H54 (cell line): ENCODE measurements around the gene ARHGEF33.

Experiments
- DNase-seq: peaks from one replicate; pipeline ENCODE4 v3.0.0; 2011; ENCODE audit warnings: low spot score, mixed read lengths; ENCODE audit not compliant: insufficient read length
- FAIRE-seq: peaks from 3 replicates; lab custom pipeline; 2011; peaks lifted over from hg19 to GRCh38; lab: Jason Lieb, UNC
- POLR2A ChIP-seq: IDR thresholded peaks from 2 replicates; pipeline ENCODE4 v1.6.1; 2011; ENCODE audit warnings: low read depth, mild to moderate bottlenecking, low read length

ARHGEF33 gene

GRCh38 chr2:38889575-38889974 lies at the start of gene ARHGEF33:
Gene ARHGEF33 (plus strand): TSS chr2:38889875. CDS start chr2:38919448, 29,573 bp downstream.
- DNase-seq (no peak), FAIRE-seq (no peak)
- TF ChIP-seq POLR2A, result no peak

- TF ChIP-seq POLR2A, result no peak
- DNase-seq (no peak), FAIRE-seq (no peak)
Measured at GRCh38 chr2:38850045-38850444, 39.6 kb upstream of the ARHGEF33 start.

- DNase-seq, result no peak
- FAIRE-seq, result no peak
- no peak for TF ChIP-seq POLR2A
Measured at GRCh38 chr2:38856165-38856564, 33.5 kb upstream of the ARHGEF33 start.

- no peak for DNase-seq
- TF ChIP-seq POLR2A, result no peak
- FAIRE-seq, result no peak
Measured at GRCh38 chr2:38862476-38862875, 27.2 kb upstream of the ARHGEF33 start.

GRCh38 chr2:38863061-38863695 lies 26.5 kb upstream of the ARHGEF33 start:
- DNase-seq (no peak), FAIRE-seq (peak; percentile 15)
- TF ChIP-seq POLR2A, result no peak

GRCh38 chr2:38866773-38867443 lies 22.8 kb upstream of the ARHGEF33 start:
- no peak for FAIRE-seq
- TF ChIP-seq POLR2A, result no peak
- DNase-seq, result no peak

GRCh38 chr2:38871432-38871831 lies 18.2 kb upstream of the ARHGEF33 start:
- FAIRE-seq (no peak), DNase-seq (no peak)
- TF ChIP-seq POLR2A, result no peak

GRCh38 chr2:38873763-38874162 lies 15.9 kb upstream of the ARHGEF33 start:
- no peak for TF ChIP-seq POLR2A
- no peak for FAIRE-seq
- DNase-seq, result no peak

GRCh38 chr2:38875227-38875575 lies 14.5 kb upstream of the ARHGEF33 start:
- FAIRE-seq (peak; percentile 60), DNase-seq (no peak)
- TF ChIP-seq POLR2A, result no peak

GRCh38 chr2:38875576-38876367 lies 13.9 kb upstream of the ARHGEF33 start, which contains the start of the genes DHX57 and MORN2:
Gene DHX57 (minus strand): TSS chr2:38875934. CDS start chr2:38868405, 7,529 bp downstream.
Gene MORN2 (plus strand): TSS chr2:38875976.
- peak; percentile 92 for DNase-seq
- peak; percentile 84 for FAIRE-seq
- TF ChIP-seq POLR2A, result peak; percentile 73

GRCh38 chr2:38876407-38876806 lies 13.3 kb upstream of the ARHGEF33 start:
- no peak for TF ChIP-seq POLR2A
- FAIRE-seq, result no peak
- DNase-seq, result no peak

- FAIRE-seq, result no peak
Measured at GRCh38 chr2:38886063-38886462, 3.6 kb upstream of the ARHGEF33 start.

GRCh38 chr2:38887347-38887746 lies 2.3 kb upstream of the ARHGEF33 start:
- FAIRE-seq, result no peak

More at GRCh38 chr2:38886063-38886462, 3.6 kb upstream of the ARHGEF33 start:
- no peak for DNase-seq
- TF ChIP-seq POLR2A, result no peak

More at GRCh38 chr2:38887347-38887746, 2.3 kb upstream of the ARHGEF33 start:
- TF ChIP-seq POLR2A, result no peak
- DNase-seq, result no peak
